Measurements from ENCODE around the gene ESF1. TPM values are rescaled to one million over a fixed set of nuclear protein-coding genes. Genes with fewer than 3 reads are reported as not detected.

Gene ESF1
- total RNA-seq, 4 donors from 2014 or later = 12.8 to 16.2 (median 14.6) TPM

DNA sequence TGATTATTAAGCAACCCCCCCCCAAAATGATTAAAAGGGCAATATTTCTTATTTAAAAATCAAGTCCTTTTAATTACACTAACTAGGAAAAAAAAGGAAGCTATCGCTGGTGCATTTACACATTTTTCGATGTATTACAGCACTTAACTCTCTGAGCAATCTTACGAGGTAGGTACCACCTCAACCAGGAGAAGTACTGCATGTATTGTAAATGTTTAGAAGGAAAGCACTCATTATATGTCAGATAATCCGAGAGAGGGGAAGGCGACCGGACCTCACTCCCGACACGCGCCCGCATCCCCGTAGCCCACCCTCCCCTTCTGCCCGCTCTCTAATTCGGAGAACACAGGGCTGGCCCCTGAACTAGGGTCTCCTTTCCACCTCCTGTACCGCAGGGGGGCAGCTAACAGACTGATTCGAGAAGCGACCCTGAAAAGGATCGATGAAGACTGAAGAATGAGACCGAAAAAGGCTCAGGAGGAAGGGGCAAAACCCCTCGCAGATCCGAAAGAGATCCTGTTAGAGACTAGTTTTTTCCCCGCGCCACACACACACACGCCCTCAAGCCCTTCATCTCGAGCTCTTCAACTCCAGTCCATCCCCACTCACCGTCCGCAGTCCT, 337 bp downstream of the ESF1 start:
- peak; percentile 17 for ATAC-seq
- Histone ChIP-seq H3K36me3 (peaks cover 0 to 41% of the 10 kb centered on the region in 2 donors), H3K9me3 (no peaks in the 10 kb centered on the region), H3K27me3 (no peaks in the 10 kb centered on the region), H3K27ac (peak overlapping the region; percentile 82 to 91 (median 88)), H3K4me1 (peaks cover 4 to 49% (median 7%) of the 10 kb centered on the region in 3 donors), H3K4me3 (peak overlapping the region; percentile 68 to 96)
- TF ChIP-seq EP300 (IDR thresholded peaks at IDR 0.05) (no peak), POLR2AphosphoS5 (IDR thresholded peaks at IDR 0.05) (no peak), POLR2A (IDR thresholded peaks at IDR 0.05) (no peak)
- WGBS, 2 donors (ENCODE audit: low coverage in 1 of 2) = 1% methylated on average over 11 of the region's 26 CpGs

DNA sequence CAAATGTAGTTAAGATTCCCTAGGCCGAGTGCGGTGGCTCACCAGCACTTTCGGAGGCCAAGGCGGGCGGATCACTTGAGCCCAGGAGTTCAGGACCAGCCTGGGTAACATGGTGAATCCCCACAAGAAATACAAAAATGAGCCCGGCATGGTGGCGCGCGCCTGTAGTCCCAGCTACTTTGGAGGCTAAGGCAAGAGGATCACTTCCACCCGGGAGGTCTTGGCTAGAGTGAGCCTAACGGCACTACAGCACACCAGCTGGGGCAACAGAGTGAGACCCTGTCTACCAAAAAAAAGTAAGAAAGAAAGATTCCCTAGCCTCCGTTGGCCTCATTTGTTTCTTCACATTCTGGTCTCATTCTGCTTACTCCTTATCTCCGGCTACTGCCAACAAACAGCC, 1.2 kb downstream of the ESF1 start:
- H3K4me1 ChIP-seq = peaks cover 4 to 54% (median 7%) of the 10 kb centered on the region in 3 donors
- TF ChIP-seq POLR2A (IDR thresholded peaks at IDR 0.05) (no peak), EP300 (IDR thresholded peaks at IDR 0.05) (no peak), CTCF (IDR thresholded peaks at IDR 0.05) (no peak)
- H3K36me3 ChIP-seq = peaks cover 0 to 43% of the 10 kb centered on the region in 2 donors
- ATAC-seq = no peak
- WGBS, 2 donors (ENCODE audit: low coverage in 1 of 2) = 81 to 90% methylated on average over 5 to 13 of the region's 13 CpGs
- no peak overlapping the region for H3K27ac ChIP-seq
- H3K4me3 ChIP-seq = peak overlapping the region in 1 of 2 donors; percentile 68
- no peaks in the 10 kb centered on the region for H3K27me3 ChIP-seq
- no peaks in the 10 kb centered on the region for H3K9me3 ChIP-seq

DNA sequence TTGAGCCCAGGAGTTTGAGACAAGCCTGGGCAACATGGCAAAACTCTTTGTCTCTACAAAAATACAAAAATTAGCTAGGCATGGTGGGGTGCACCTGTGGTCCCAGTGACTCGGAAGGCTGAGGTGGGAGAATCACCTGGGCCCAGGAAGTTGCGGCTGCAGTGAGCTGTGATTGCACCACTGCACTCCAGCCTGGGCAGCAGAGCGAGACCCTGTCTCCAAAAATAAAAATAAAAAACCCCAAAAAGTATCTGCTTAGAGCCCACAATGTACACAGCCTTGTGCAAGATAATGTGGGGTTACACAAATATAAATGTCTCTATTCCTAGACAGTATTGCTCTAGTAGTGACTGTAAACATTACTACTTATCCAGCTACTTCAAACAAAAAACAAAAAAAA, 5.9 kb downstream of the ESF1 start:
- H3K9me3 ChIP-seq = no peaks in the 10 kb centered on the region
- H3K4me3 ChIP-seq = no peak overlapping the region
- no peak overlapping the region for H3K27ac ChIP-seq
- TF ChIP-seq POLR2AphosphoS5 (IDR thresholded peaks at IDR 0.05) (no peak), POLR2A (IDR thresholded peaks at IDR 0.05) (no peak), CTCF (IDR thresholded peaks at IDR 0.05) (no peak), EP300 (IDR thresholded peaks at IDR 0.05) (no peak)
- H3K4me1 ChIP-seq = peaks cover 1 to 19% (median 5%) of the 10 kb centered on the region in 3 donors
- H3K36me3 ChIP-seq = peaks cover 0 to 74% of the 10 kb centered on the region in 2 donors
- H3K27me3 ChIP-seq = no peaks in the 10 kb centered on the region
- 100% methylated on average over 3 of the region's 3 CpGs for WGBS, 2 donors (ENCODE audit: low coverage in 1 of 2)
- ATAC-seq = no peak

- H3K27me3 ChIP-seq = no peaks in the 10 kb centered on the region
- peaks cover 0 to 12% (median 0%) of the 10 kb centered on the region in 3 donors for H3K4me1 ChIP-seq
- H3K9me3 ChIP-seq = no peaks in the 10 kb centered on the region
- no peak for ATAC-seq
- H3K27ac ChIP-seq = no peak overlapping the region
- TF ChIP-seq EP300 (IDR thresholded peaks at IDR 0.05) (no peak), POLR2AphosphoS5 (IDR thresholded peaks at IDR 0.05) (no peak), CTCF (IDR thresholded peaks at IDR 0.05) (no peak), POLR2A (IDR thresholded peaks at IDR 0.05) (no peak)
- peaks cover 0 to 87% of the 10 kb centered on the region in 2 donors for H3K36me3 ChIP-seq
- 55 to 63% methylated on average over 4 of the region's 4 CpGs for WGBS, 2 donors (ENCODE audit: low coverage in 1 of 2)
- no peak overlapping the region for H3K4me3 ChIP-seq
Observed at GRCh38 chr20:13777171-13777601, 7.5 kb downstream of the ESF1 start.

GRCh38 chr20:13775867-13776266, 8.9 kb downstream of the ESF1 start:
- 74 to 75% methylated on average over 3 to 4 of the region's 4 CpGs for WGBS, 2 donors (ENCODE audit: low coverage in 1 of 2)
- no peak for ATAC-seq
- peaks cover 0 to 6% (median 0%) of the 10 kb centered on the region in 3 donors for H3K4me1 ChIP-seq

More at GRCh38 chr20:13775867-13776266, 8.9 kb downstream of the ESF1 start:
- TF ChIP-seq CTCF (IDR thresholded peaks at IDR 0.05) = no peak
- TF ChIP-seq POLR2A (IDR thresholded peaks at IDR 0.05) = no peak
- no peak for TF ChIP-seq EP300 (IDR thresholded peaks at IDR 0.05)
- H3K36me3 ChIP-seq = peaks cover 0 to 78% of the 10 kb centered on the region in 2 donors
- no peaks in the 10 kb centered on the region for H3K27me3 ChIP-seq
- H3K4me3 ChIP-seq = no peak overlapping the region
- no peak overlapping the region for H3K27ac ChIP-seq
- H3K9me3 ChIP-seq = no peaks in the 10 kb centered on the region
